ENCODE results near the gene MRPL23.

Gene MRPL23

DNA sequence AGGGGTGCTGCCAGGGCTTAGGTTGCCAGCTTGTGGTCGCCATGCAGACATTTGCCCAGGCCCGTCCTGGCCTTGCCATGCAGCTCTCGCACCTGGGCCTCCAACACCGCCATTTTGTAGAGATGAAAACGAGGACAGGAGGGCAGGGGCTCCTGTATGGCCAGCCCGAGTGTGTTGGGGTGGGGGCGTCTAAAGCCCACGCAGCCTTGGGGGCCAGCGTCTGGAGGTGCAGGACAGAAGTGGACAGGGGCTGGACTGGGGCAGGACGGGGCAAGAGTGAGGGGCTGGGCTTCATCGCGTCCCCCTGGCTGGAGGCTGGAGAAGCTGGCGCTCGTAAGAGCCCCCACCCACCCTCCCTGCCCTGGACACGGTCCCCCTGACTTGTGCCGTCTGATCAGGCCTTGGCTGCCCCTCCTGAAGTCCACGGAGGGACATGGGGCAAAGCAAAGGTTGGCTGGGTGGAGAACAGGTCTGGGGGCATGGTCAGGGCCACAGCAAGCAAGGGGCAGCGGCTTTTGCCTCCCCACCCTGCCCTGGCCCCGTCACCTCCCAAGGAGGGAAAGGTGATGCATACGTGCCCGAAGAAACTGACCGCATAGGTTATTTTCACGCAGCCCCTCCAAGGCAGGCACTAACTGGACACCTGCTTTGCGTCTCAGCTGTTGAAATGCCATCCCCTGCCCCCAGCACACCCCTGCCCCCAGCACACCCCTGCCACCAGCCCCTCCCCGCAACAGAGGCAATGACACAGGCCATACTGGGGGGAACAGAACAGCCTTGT lies 26.8 kb upstream of the MRPL23 start:
- no peaks in the 10 kb centered on the region for H3K79me1 ChIP-seq (replicated peaks; ENCODE audit: low read length, poor library complexity, severe bottlenecking)
- no peak overlapping the region for H2BK5ac ChIP-seq (ENCODE audit: low read depth, low read length, poor library complexity, severe bottlenecking)
- WGBS: 89% methylated on average over 19 of the region's 25 CpGs
- H3K4me1 ChIP-seq (ENCODE audit: control insufficient read depth, insufficient read depth, low read depth, low read length): peaks cover 6% of the 10 kb centered on the region
- H2AFZ ChIP-seq (ENCODE audit: low read depth, low read length): no peak overlapping the region
- H3K27me3 ChIP-seq (ENCODE audit: control insufficient read depth in 1 of 2, insufficient read depth in 1 of 2, low read length in 2 of 2): peaks cover 5 to 45% of the 10 kb centered on the region in 2 experiments
- H3K23ac ChIP-seq (ENCODE audit: low read length in 2 of 2): no peak overlapping the region
- H3K14ac ChIP-seq (ENCODE audit: low read length in 2 of 2): no peak overlapping the region
- no peak overlapping the region for H4K91ac ChIP-seq (ENCODE audit: low read length)
- no peak overlapping the region for H3K27ac ChIP-seq (ENCODE audit: low read length, poor library complexity, severe bottlenecking)
- no peak overlapping the region for H3K9ac ChIP-seq (ENCODE audit: low read length)
- H3K9me3 ChIP-seq (ENCODE audit: control insufficient read depth, low read length): no peaks in the 10 kb centered on the region
- H3K4me3 ChIP-seq (ENCODE audit: insufficient read depth in 1 of 2, low read depth in 1 of 2, low read length in 2 of 2): no peak overlapping the region
- H2BK15ac ChIP-seq (ENCODE audit: low read depth, poor library complexity, severe bottlenecking): no peak overlapping the region
- H2AK5ac ChIP-seq (ENCODE audit: low read length, severe bottlenecking): no peak overlapping the region
- no peak overlapping the region for H3K18ac ChIP-seq (ENCODE audit: low read depth in 1 of 2, low read length in 2 of 2)
- no peak for DNase-seq
- H4K8ac ChIP-seq (ENCODE audit: low read length): no peak overlapping the region
- H3K4ac ChIP-seq (ENCODE audit: low read depth in 1 of 2, low read length in 2 of 2): no peak overlapping the region
- no peak overlapping the region for H2BK12ac ChIP-seq (ENCODE audit: low read length in 2 of 2)
- H2BK120ac ChIP-seq (ENCODE audit: low read depth, low read length): no peak overlapping the region
- no peaks in the 10 kb centered on the region for H3K36me3 ChIP-seq (ENCODE audit: control insufficient read depth in 1 of 2, insufficient read depth in 2 of 2, low read depth in 1 of 2, low read length in 2 of 2)
- H3K4me2 ChIP-seq (ENCODE audit: low read length, poor library complexity, severe bottlenecking): no peak overlapping the region

DNA sequence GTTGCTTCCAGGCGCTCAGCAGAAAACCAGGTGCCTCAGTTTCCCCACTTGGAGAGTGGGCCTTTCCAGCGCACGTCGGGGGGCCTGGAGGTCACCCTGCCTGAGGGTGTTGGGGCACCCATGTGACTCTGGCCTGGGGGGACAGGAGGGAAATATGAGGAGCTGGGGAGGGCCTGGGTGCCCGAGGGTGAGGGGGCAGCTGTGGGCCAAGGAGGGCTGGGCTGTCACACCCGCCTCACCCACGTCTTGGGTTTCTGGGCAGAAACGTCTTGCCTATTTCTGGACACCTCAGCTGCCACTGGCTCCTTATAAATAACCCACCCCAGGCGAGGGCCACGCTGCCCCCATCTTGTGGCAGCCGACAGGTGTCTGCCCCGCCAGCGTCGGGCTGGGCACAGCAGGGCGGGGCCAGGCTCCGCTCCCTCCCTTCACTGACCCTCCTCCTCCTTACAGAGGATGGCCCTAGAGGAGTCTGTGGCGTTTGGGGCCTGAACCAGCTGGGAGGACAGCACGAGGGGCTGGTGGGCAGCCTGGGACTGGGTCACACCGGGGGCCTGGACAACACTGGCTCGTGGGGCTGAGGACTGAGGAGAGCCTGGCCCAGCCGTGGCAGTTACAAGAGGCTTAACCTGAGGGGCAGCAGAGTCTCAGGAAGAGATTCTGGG lies 26.1 kb upstream of the MRPL23 start:
- no peak overlapping the region for H3K4ac ChIP-seq (ENCODE audit: low read depth in 1 of 2, low read length in 2 of 2)
- H3K14ac ChIP-seq (ENCODE audit: low read length in 2 of 2): no peak overlapping the region
- H3K4me2 ChIP-seq (ENCODE audit: low read length, poor library complexity, severe bottlenecking): no peak overlapping the region
- no peaks in the 10 kb centered on the region for H3K79me1 ChIP-seq (replicated peaks; ENCODE audit: low read length, poor library complexity, severe bottlenecking)
- no peak overlapping the region for H4K91ac ChIP-seq (ENCODE audit: low read length)
- no peak for DNase-seq
- peak overlapping the region; percentile 75 for H3K9ac ChIP-seq (ENCODE audit: low read length)
- no peak overlapping the region for H2BK5ac ChIP-seq (ENCODE audit: low read depth, low read length, poor library complexity, severe bottlenecking)
- no peaks in the 10 kb centered on the region for H3K36me3 ChIP-seq (ENCODE audit: control insufficient read depth in 1 of 2, insufficient read depth in 2 of 2, low read depth in 1 of 2, low read length in 2 of 2)
- H2AFZ ChIP-seq (ENCODE audit: low read depth, low read length): no peak overlapping the region
- no peak overlapping the region for H3K4me3 ChIP-seq (ENCODE audit: insufficient read depth in 1 of 2, low read depth in 1 of 2, low read length in 2 of 2)
- H4K8ac ChIP-seq (ENCODE audit: low read length): no peak overlapping the region
- 78% methylated on average over 20 of the region's 21 CpGs for WGBS
- H2AK5ac ChIP-seq (ENCODE audit: low read length, severe bottlenecking): no peak overlapping the region
- H3K27me3 ChIP-seq (ENCODE audit: control insufficient read depth in 1 of 2, insufficient read depth in 1 of 2, low read length in 2 of 2): peaks cover 5 to 47% of the 10 kb centered on the region in 2 experiments
- no peak overlapping the region for H3K23ac ChIP-seq (ENCODE audit: low read length in 2 of 2)
- H3K27ac ChIP-seq (ENCODE audit: low read length, poor library complexity, severe bottlenecking): no peak overlapping the region
- no peaks in the 10 kb centered on the region for H3K9me3 ChIP-seq (ENCODE audit: control insufficient read depth, low read length)
- no peak overlapping the region for H2BK15ac ChIP-seq (ENCODE audit: low read depth, poor library complexity, severe bottlenecking)
- H3K18ac ChIP-seq (ENCODE audit: low read depth in 1 of 2, low read length in 2 of 2): no peak overlapping the region
- no peak overlapping the region for H2BK120ac ChIP-seq (ENCODE audit: low read depth, low read length)
- peaks cover 6% of the 10 kb centered on the region for H3K4me1 ChIP-seq (ENCODE audit: control insufficient read depth, insufficient read depth, low read depth, low read length)
- no peak overlapping the region for H2BK12ac ChIP-seq (ENCODE audit: low read length in 2 of 2)

DNA sequence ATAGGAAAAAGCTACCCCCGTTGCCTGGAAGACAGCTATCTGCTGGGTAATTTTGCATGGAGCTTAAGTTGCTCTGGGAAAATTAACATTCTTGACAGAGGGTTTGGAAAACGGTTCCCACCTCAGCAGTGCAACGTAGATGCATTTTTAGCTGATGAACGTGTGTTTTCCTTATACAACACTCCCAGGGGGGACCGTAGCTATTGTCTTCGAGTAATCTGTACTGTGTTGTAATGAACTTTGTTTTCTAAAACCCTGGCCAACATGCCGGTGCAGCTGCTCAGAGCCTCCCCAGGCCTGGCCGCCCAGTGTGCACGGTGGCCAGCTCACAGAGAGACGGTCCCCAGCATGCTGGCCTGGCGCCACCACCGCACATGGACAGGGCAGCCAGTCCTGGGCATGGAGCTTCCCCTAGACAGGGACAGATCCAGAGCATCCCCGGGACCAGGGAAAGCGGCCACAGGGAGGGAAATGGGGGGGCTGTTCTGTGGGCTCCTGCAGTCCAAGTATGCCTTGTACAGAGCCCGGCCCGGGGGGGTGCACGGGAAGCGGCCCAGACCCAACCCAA lies 25.5 kb upstream of the MRPL23 start:
- Histone ChIP-seq H2BK5ac (ENCODE audit: low read depth, low read length, poor library complexity, severe bottlenecking) (no peak overlapping the region), H3K36me3 (ENCODE audit: control insufficient read depth in 1 of 2, insufficient read depth in 2 of 2, low read depth in 1 of 2, low read length in 2 of 2) (no peaks in the 10 kb centered on the region), H3K4me1 (ENCODE audit: control insufficient read depth, insufficient read depth, low read depth, low read length) (peaks cover 8% of the 10 kb centered on the region), H3K4me3 (ENCODE audit: insufficient read depth in 1 of 2, low read depth in 1 of 2, low read length in 2 of 2) (peak overlapping the region in 1 of 2 experiments; percentile 18), H3K27ac (ENCODE audit: low read length, poor library complexity, severe bottlenecking) (no peak overlapping the region), H2BK12ac (ENCODE audit: low read length in 2 of 2) (no peak overlapping the region), H3K23ac (ENCODE audit: low read length in 2 of 2) (no peak overlapping the region), H2AFZ (ENCODE audit: low read depth, low read length) (no peak overlapping the region), H3K4me2 (ENCODE audit: low read length, poor library complexity, severe bottlenecking) (no peak overlapping the region), H3K18ac (ENCODE audit: low read depth in 1 of 2, low read length in 2 of 2) (no peak overlapping the region), H4K8ac (ENCODE audit: low read length) (no peak overlapping the region), H3K4ac (ENCODE audit: low read depth in 1 of 2, low read length in 2 of 2) (no peak overlapping the region), H4K91ac (ENCODE audit: low read length) (no peak overlapping the region), H2BK120ac (ENCODE audit: low read depth, low read length) (no peak overlapping the region), H3K9ac (ENCODE audit: low read length) (peak overlapping the region; percentile 75), H2AK5ac (ENCODE audit: low read length, severe bottlenecking) (no peak overlapping the region), H3K27me3 (ENCODE audit: control insufficient read depth in 1 of 2, insufficient read depth in 1 of 2, low read length in 2 of 2) (peaks cover 5 to 50% of the 10 kb centered on the region in 2 experiments), H3K9me3 (ENCODE audit: control insufficient read depth, low read length) (no peaks in the 10 kb centered on the region), H3K79me1 (replicated peaks; ENCODE audit: low read length, poor library complexity, severe bottlenecking) (no peaks in the 10 kb centered on the region), H3K14ac (ENCODE audit: low read length in 2 of 2) (peak overlapping the region in 1 of 2 experiments; percentile 31), H2BK15ac (ENCODE audit: low read depth, poor library complexity, severe bottlenecking) (no peak overlapping the region)
- DNase-seq: no peak
- 82% methylated on average over 18 of the region's 18 CpGs for WGBS

GRCh38 chr11:1922481-1923081 lies 24.6 kb upstream of the MRPL23 start:
- Histone ChIP-seq H3K79me1 (replicated peaks; ENCODE audit: low read length, poor library complexity, severe bottlenecking) (no peaks in the 10 kb centered on the region), H3K23ac (ENCODE audit: low read length in 2 of 2) (no peak overlapping the region), H3K9ac (ENCODE audit: low read length) (peak overlapping the region; percentile 75), H3K4ac (ENCODE audit: low read depth in 1 of 2, low read length in 2 of 2) (no peak overlapping the region), H3K4me2 (ENCODE audit: low read length, poor library complexity, severe bottlenecking) (no peak overlapping the region), H2BK5ac (ENCODE audit: low read depth, low read length, poor library complexity, severe bottlenecking) (no peak overlapping the region), H2BK12ac (ENCODE audit: low read length in 2 of 2) (no peak overlapping the region), H2BK15ac (ENCODE audit: low read depth, poor library complexity, severe bottlenecking) (no peak overlapping the region), H4K91ac (ENCODE audit: low read length) (no peak overlapping the region), H3K18ac (ENCODE audit: low read depth in 1 of 2, low read length in 2 of 2) (no peak overlapping the region), H2BK120ac (ENCODE audit: low read depth, low read length) (no peak overlapping the region), H3K36me3 (ENCODE audit: control insufficient read depth in 1 of 2, insufficient read depth in 2 of 2, low read depth in 1 of 2, low read length in 2 of 2) (no peaks in the 10 kb centered on the region), H2AFZ (ENCODE audit: low read depth, low read length) (no peak overlapping the region), H3K27me3 (ENCODE audit: control insufficient read depth in 1 of 2, insufficient read depth in 1 of 2, low read length in 2 of 2) (peaks cover 8 to 52% of the 10 kb centered on the region in 2 experiments), H4K8ac (ENCODE audit: low read length) (no peak overlapping the region), H3K27ac (ENCODE audit: low read length, poor library complexity, severe bottlenecking) (no peak overlapping the region), H3K4me3 (ENCODE audit: insufficient read depth in 1 of 2, low read depth in 1 of 2, low read length in 2 of 2) (no peak overlapping the region), H2AK5ac (ENCODE audit: low read length, severe bottlenecking) (no peak overlapping the region), H3K4me1 (ENCODE audit: control insufficient read depth, insufficient read depth, low read depth, low read length) (peaks cover 16% of the 10 kb centered on the region), H3K14ac (ENCODE audit: low read length in 2 of 2) (no peak overlapping the region), H3K9me3 (ENCODE audit: control insufficient read depth, low read length) (no peaks in the 10 kb centered on the region)
- WGBS: 75% methylated on average over 13 of the region's 14 CpGs
- no peak for DNase-seq
